ENCODE results near the gene TCF7L1.
"Not testable (repeated sequence)": the region's sequence is repeated elsewhere in the genome, so short reads cannot be mapped to it uniquely, and the experiment has no call there.

Gene TCF7L1

GRCh38 chr2:85185431-85185940 is 52.3 kb downstream of the TCF7L1 start:
- DNase-seq: no peak

GRCh38 chr2:85187069-85187468 is 53.9 kb downstream of the TCF7L1 start:
- no peak for DNase-seq

GRCh38 chr2:85188852-85189251 is 55.7 kb downstream of the TCF7L1 start:
- no peak for DNase-seq

- no peak for DNase-seq
These were observed 56.5 kb downstream of the TCF7L1 start for GRCh38 chr2:85189606-85190270.

GRCh38 chr2:85191157-85191556 is 58.0 kb downstream of the TCF7L1 start:
- DNase-seq: no peak

- DNase-seq: no peak
These were observed 61.7 kb downstream of the TCF7L1 start for GRCh38 chr2:85194780-85195480.

- DNase-seq: no peak
These were observed 62.8 kb downstream of the TCF7L1 start for GRCh38 chr2:85195956-85196355.

- no peak for DNase-seq
These were observed 66.5 kb downstream of the TCF7L1 start for GRCh38 chr2:85199698-85200097.

- DNase-seq: no peak
These were observed 76.7 kb downstream of the TCF7L1 start for GRCh38 chr2:85209887-85210286.

GRCh38 chr2:85210511-85210910 is 77.3 kb downstream of the TCF7L1 start:
- no peak for DNase-seq

- DNase-seq: not testable (repeated sequence)
These were observed 78.4 kb downstream of the TCF7L1 start for GRCh38 chr2:85211606-85212005.

- DNase-seq: no peak
These were observed 79.6 kb downstream of the TCF7L1 start for GRCh38 chr2:85212841-85213240.

GRCh38 chr2:85213404-85213803 is 80.2 kb downstream of the TCF7L1 start:
- DNase-seq: no peak

GRCh38 chr2:85213901-85214512 is 80.8 kb downstream of the TCF7L1 start:
- DNase-seq: no peak

GRCh38 chr2:85215081-85215447 is 81.9 kb downstream of the TCF7L1 start:
- no peak for DNase-seq

- DNase-seq: no peak
These were observed 82.5 kb downstream of the TCF7L1 start for GRCh38 chr2:85215448-85216401.

GRCh38 chr2:85216927-85217326 is 83.7 kb downstream of the TCF7L1 start:
- no peak for DNase-seq

GRCh38 chr2:85221067-85221691 is 88.0 kb downstream of the TCF7L1 start:
- no peak for DNase-seq

GRCh38 chr2:85222792-85223191 is 89.6 kb downstream of the TCF7L1 start:
- no peak for DNase-seq

GRCh38 chr2:85226783-85227182 is 93.6 kb downstream of the TCF7L1 start:
- no peak for DNase-seq

- no peak for DNase-seq
These were observed 97.7 kb downstream of the TCF7L1 start for GRCh38 chr2:85230679-85231467.

- DNase-seq: no peak
These were observed 98.2 kb downstream of the TCF7L1 start for GRCh38 chr2:85231468-85231805.

Measured in suppressor macrophage treated with lipopolysaccharide for 4 hours (primary cell).